ENCODE data around the gene R3HDM2. TPM values are rescaled to one million over a fixed set of nuclear protein-coding genes. Genes with fewer than 3 reads are reported as not detected.

Gene R3HDM2
- total and polyA plus RNA-seq, 4 experiments from 2014 or later = 3.9 to 132 (median 71.5) TPM

DNA sequence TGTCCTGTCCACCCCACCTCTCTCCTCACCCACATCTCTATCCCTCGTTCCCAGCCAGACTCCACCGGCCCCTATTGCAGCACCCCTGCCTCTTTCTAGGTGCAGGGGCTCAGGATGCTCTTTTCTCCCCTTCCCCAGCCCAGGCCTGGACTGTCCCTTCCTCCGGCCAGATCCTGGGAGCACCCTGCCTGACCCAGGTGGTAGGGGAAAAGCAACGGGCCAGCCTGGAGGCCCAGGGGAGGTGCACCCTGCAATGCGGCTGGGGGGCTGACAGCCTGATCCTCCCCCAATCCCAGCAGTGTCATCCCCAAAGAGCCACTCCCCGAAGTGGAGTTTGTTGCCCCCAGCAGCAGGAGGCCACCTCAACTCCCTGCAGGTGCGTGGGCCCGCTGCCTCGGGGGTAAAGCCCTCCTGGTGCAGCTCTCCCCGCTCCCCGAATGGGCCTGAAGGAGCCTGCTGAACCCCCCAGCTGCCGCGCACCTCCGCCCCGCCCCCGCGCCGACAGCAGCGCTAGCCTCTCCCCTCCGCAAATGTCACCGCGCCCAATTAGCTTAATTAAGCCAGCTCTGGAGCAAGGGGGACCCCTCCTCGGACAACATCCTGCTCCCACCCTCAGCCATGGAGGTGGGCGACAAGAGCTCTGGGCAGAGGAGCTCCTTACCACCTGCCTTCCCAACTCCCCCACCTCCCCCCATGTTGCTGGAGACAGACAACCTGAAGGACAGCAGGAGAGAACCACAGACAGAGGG lies 209.5 kb downstream of the R3HDM2 start:
- no peak overlapping the region for H3K4me3 ChIP-seq (ENCODE audit: low read length in 2 of 2)
- CTCF ChIA-PET (ENCODE audit: partially characterized antibody) = interaction anchor here (0.6 to 11.8 kb wide), 4 partner anchors 8 to 21 kb away, joined by 3 to 245 read pairs (median 4); partner anchors contain the start of gene SHMT2
- H3K4me1 ChIP-seq (ENCODE audit: insufficient read depth, low read length) = peaks cover 39% of the 10 kb centered on the region
- no peak for DNase-seq
- H3K27me3 ChIP-seq (ENCODE audit: insufficient read depth, low read length) = peaks cover 84% of the 10 kb centered on the region
- Mint-ChIP-seq H3K4me3 (peak overlapping the region in 2 of 8 donors; percentile 55 to 57), H3K4me1 (peaks cover 26 to 63% (median 32%) of the 10 kb centered on the region in 4 donors), H3K27ac (peak overlapping the region in 1 of 7 donors; percentile 2), H3K36me3 (no peaks in the 10 kb centered on the region), H3K9me3 (peaks cover 0 to 3% (median 0%) of the 10 kb centered on the region in 8 donors), H3K27me3 (peaks cover 63 to 72% of the 10 kb centered on the region in 2 donors)
- H3K36me3 ChIP-seq (ENCODE audit: insufficient read depth, low read length) = no peaks in the 10 kb centered on the region
- H3K27ac ChIP-seq (ENCODE audit: low read depth, low read length) = no peak overlapping the region
- intact Hi-C loops (cut with micrococcal nuclease) = no loop called here
- POLR2A ChIA-PET (ENCODE audit: partially characterized antibody) = no interaction called here
- no peaks in the 10 kb centered on the region for H3K9me3 ChIP-seq (ENCODE audit: control insufficient read depth in 1 of 2, low read length in 2 of 2)

DNA sequence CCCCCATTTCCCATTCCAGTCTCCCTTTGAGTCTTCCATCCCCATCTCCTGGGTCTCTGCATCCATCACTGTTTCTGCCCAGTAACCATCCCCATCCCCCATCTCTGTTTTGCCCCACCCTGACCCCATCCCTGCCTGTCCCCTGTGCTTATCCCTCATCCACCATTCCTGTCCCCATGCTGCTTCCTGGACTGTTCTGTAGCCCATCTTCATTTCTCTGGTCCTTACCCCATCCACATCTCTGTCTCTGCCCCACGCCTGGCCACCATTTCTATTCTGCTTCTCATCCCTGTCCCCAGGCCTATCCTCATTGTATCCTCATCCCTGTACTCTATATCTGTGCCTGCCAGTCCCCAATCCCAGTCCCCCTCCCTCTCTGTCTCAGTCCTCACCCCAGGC lies 210.1 kb downstream of the R3HDM2 start:
- H3K27ac ChIP-seq (ENCODE audit: low read depth, low read length) = no peak overlapping the region
- H3K4me1 ChIP-seq (ENCODE audit: insufficient read depth, low read length) = peaks cover 40% of the 10 kb centered on the region
- DNase-seq = no peak
- ChIA-PET POLR2A (ENCODE audit: partially characterized antibody) (no interaction called here), CTCF (ENCODE audit: partially characterized antibody) (interaction anchor here (1.2 to 11.8 kb wide), 2 partner anchors 9 to 21 kb away, joined by 5 to 245 read pairs; partner anchors contain the start of gene SHMT2)
- peaks cover 81% of the 10 kb centered on the region for H3K27me3 ChIP-seq (ENCODE audit: insufficient read depth, low read length)
- H3K9me3 Mint-ChIP-seq = peaks cover 0 to 3% (median 0%) of the 10 kb centered on the region in 8 donors
- H3K4me3 Mint-ChIP-seq = peak overlapping the region in 2 of 8 donors; percentile 21 to 55
- H3K36me3 Mint-ChIP-seq = no peaks in the 10 kb centered on the region
- no peaks in the 10 kb centered on the region for H3K36me3 ChIP-seq (ENCODE audit: insufficient read depth, low read length)
- H3K27me3 Mint-ChIP-seq = peaks cover 60 to 69% of the 10 kb centered on the region in 2 donors
- no peak overlapping the region for H3K4me3 ChIP-seq (ENCODE audit: low read length in 2 of 2)
- intact Hi-C loops (cut with micrococcal nuclease) = no loop called here
- peak overlapping the region in 1 of 7 donors; percentile 2 for H3K27ac Mint-ChIP-seq
- H3K4me1 Mint-ChIP-seq = peaks cover 27 to 62% (median 33%) of the 10 kb centered on the region in 4 donors
- H3K9me3 ChIP-seq (ENCODE audit: control insufficient read depth in 1 of 2, low read length in 2 of 2) = no peaks in the 10 kb centered on the region

GRCh38 chr12:57219993-57220754 lies 210.7 kb downstream of the R3HDM2 start:
- intact Hi-C loops (cut with micrococcal nuclease) = no loop called here
- no peak overlapping the region for H3K4me3 ChIP-seq (ENCODE audit: low read length in 2 of 2)
- no peak overlapping the region for H3K27ac Mint-ChIP-seq
- H3K27me3 ChIP-seq (ENCODE audit: insufficient read depth, low read length) = peaks cover 81% of the 10 kb centered on the region
- no peak overlapping the region for H3K27ac ChIP-seq (ENCODE audit: low read depth, low read length)
- H3K9me3 ChIP-seq (ENCODE audit: control insufficient read depth in 1 of 2, low read length in 2 of 2) = no peaks in the 10 kb centered on the region
- H3K9me3 Mint-ChIP-seq = peaks cover 0 to 2% (median 0%) of the 10 kb centered on the region in 8 donors
- peaks cover 28 to 62% (median 34%) of the 10 kb centered on the region in 4 donors for H3K4me1 Mint-ChIP-seq
- no peaks in the 10 kb centered on the region for H3K36me3 ChIP-seq (ENCODE audit: insufficient read depth, low read length)
- H3K36me3 Mint-ChIP-seq = no peaks in the 10 kb centered on the region
- no peak overlapping the region for H3K4me3 Mint-ChIP-seq
- POLR2A ChIA-PET (ENCODE audit: partially characterized antibody) = interaction anchor here (1.7 to 8.0 kb wide), 2 partner anchors 9 to 21 kb away, joined by 9 to 86 read pairs; partner anchors contain the start of gene SHMT2
- no peak for DNase-seq
- peaks cover 62 to 71% of the 10 kb centered on the region in 2 donors for H3K27me3 Mint-ChIP-seq
- CTCF ChIA-PET (ENCODE audit: partially characterized antibody) = interaction anchor here (0.9 to 10.8 kb wide), 2 partner anchors 7 to 22 kb away, joined by 3 to 415 read pairs; a partner anchor contains a TSS
- H3K4me1 ChIP-seq (ENCODE audit: insufficient read depth, low read length) = peaks cover 40% of the 10 kb centered on the region

DNA sequence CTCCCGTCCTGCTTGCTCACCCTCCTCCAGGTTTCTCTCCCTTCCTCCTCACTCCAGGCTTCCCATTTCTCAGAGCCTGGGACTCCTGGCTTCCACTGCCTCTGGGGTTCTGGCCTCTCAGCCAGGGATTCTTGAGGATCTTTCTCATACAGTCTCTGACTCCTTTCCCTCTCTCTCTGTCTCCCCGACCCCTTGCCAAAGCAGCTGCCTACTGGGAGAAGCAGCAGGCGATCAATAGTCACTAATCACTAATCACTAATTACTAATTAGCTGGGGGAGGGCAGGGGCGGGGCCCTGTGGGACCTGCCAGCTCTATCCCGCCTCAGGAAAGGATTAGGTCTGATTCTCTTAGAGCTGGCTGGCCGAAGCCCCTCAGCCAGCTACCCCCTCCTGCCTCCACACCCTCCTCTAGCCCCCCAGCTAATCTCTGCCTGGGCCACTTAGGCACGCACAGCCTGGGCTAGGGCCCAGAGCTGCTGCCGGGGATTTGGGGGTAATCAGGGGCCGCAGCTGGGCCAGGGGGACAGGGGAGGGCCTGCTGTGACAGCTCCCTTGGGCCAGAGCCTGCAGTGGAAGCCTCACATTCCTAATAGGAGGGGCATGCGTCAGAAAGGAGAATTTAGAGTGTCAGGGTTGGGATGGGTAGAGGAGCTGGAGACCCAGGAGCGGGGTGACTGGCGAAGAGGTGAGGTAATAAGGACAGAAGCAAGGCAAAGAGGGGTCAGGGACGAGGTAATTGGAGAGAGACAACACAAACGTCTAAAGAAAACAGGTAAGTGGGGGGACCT lies 211.4 kb downstream of the R3HDM2 start:
- Mint-ChIP-seq H3K4me1 (peaks cover 31 to 67% (median 36%) of the 10 kb centered on the region in 4 donors), H3K27me3 (peaks cover 66 to 71% of the 10 kb centered on the region in 2 donors), H3K9me3 (peaks cover 0 to 2% (median 0%) of the 10 kb centered on the region in 8 donors), H3K36me3 (no peaks in the 10 kb centered on the region), H3K4me3 (peak overlapping the region in 1 of 8 donors; percentile 36), H3K27ac (peak overlapping the region in 1 of 7 donors; percentile 26)
- peaks cover 83% of the 10 kb centered on the region for H3K27me3 ChIP-seq (ENCODE audit: insufficient read depth, low read length)
- ChIA-PET CTCF (ENCODE audit: partially characterized antibody) (interaction anchor here (0.9 to 10.8 kb wide), 2 partner anchors 8 to 23 kb away, joined by 3 to 415 read pairs; a partner anchor contains a TSS), POLR2A (ENCODE audit: partially characterized antibody) (interaction anchor here (1.7 to 8.0 kb wide), 2 partner anchors 10 to 22 kb away, joined by 9 to 86 read pairs; partner anchors contain the start of gene SHMT2)
- DNase-seq = no peak
- H3K27ac ChIP-seq (ENCODE audit: low read depth, low read length) = no peak overlapping the region
- no peaks in the 10 kb centered on the region for H3K36me3 ChIP-seq (ENCODE audit: insufficient read depth, low read length)
- intact Hi-C loops (cut with micrococcal nuclease) = no loop called here
- H3K4me3 ChIP-seq (ENCODE audit: low read length in 2 of 2) = no peak overlapping the region
- peaks cover 41% of the 10 kb centered on the region for H3K4me1 ChIP-seq (ENCODE audit: insufficient read depth, low read length)
- no peaks in the 10 kb centered on the region for H3K9me3 ChIP-seq (ENCODE audit: control insufficient read depth in 1 of 2, low read length in 2 of 2)

DNA sequence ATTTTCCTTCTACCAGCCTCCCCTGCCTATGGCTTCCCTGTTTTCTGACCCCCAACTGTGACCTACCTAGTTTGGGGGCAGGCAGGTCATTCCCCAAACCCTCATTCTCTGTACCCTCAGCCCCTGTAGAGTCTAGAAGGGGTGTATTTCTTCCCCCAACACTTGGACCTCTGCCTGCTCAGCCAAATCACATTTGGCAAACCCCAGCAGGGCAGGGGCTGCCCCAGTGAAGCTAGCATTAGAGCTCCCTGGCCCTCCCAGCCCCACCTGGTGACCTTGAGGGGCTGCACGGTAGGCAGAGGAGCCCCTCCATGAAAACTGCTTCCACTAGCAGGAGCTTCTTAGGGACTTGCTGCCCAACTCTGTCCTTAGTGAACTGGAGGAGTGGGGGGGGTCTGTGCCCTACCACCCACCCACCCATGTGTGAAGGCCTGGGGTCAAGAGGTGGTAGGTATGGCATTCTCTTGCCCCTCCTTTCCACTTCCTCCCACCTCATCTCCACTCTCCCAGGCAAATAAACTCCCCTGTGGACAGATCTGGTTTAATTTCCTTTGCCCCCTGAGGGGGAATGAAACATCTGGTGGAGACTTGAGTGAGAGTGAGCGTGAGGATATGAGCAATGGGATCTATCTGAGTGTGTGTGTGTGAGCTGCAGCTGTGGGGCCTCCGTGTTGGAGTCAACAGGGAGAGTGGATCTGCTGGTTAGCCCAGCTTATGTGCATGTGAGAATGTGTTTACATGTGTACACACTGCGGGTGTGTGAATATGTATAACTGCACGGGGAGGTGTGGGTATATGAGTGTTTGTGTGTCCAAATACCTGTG lies 212.6 kb downstream of the R3HDM2 start:
- H3K4me3 ChIP-seq (ENCODE audit: low read length in 2 of 2) = no peak overlapping the region
- no peak for DNase-seq
- POLR2A ChIA-PET (ENCODE audit: partially characterized antibody) = interaction anchor here (1.2 to 8.0 kb wide), 3 partner anchors 9 to 23 kb away, joined by 5 to 86 read pairs (median 9); partner anchors contain the start of gene SHMT2
- H3K27me3 ChIP-seq (ENCODE audit: insufficient read depth, low read length) = peaks cover 82% of the 10 kb centered on the region
- H3K36me3 Mint-ChIP-seq = no peaks in the 10 kb centered on the region
- H3K27me3 Mint-ChIP-seq = peaks cover 66 to 75% of the 10 kb centered on the region in 2 donors
- CTCF ChIA-PET (ENCODE audit: partially characterized antibody) = interaction anchor here (1.2 to 10.8 kb wide), 3 partner anchors 9 to 34 kb away, joined by 3 to 415 read pairs (median 4); a partner anchor contains a TSS
- peaks cover 40 to 72% (median 46%) of the 10 kb centered on the region in 4 donors for H3K4me1 Mint-ChIP-seq
- peaks cover 0 to 2% (median 0%) of the 10 kb centered on the region in 8 donors for H3K9me3 Mint-ChIP-seq
- peak overlapping the region in 2 of 7 donors; percentile 26 to 54 for H3K27ac Mint-ChIP-seq
- no peak overlapping the region for H3K27ac ChIP-seq (ENCODE audit: low read depth, low read length)
- no peaks in the 10 kb centered on the region for H3K9me3 ChIP-seq (ENCODE audit: control insufficient read depth in 1 of 2, low read length in 2 of 2)
- H3K4me1 ChIP-seq (ENCODE audit: insufficient read depth, low read length) = peaks cover 51% of the 10 kb centered on the region
- no peaks in the 10 kb centered on the region for H3K36me3 ChIP-seq (ENCODE audit: insufficient read depth, low read length)
- intact Hi-C loops (cut with micrococcal nuclease) = no loop called here
- peak overlapping the region in 5 of 8 donors; percentile 10 to 92 (median 81) for H3K4me3 Mint-ChIP-seq
